ENCODE results near the gene GMPPA.
A peak's percentile ranks its signal among the peaks of the same experiment; 100 is the strongest.

The GMPPA gene

DNA sequence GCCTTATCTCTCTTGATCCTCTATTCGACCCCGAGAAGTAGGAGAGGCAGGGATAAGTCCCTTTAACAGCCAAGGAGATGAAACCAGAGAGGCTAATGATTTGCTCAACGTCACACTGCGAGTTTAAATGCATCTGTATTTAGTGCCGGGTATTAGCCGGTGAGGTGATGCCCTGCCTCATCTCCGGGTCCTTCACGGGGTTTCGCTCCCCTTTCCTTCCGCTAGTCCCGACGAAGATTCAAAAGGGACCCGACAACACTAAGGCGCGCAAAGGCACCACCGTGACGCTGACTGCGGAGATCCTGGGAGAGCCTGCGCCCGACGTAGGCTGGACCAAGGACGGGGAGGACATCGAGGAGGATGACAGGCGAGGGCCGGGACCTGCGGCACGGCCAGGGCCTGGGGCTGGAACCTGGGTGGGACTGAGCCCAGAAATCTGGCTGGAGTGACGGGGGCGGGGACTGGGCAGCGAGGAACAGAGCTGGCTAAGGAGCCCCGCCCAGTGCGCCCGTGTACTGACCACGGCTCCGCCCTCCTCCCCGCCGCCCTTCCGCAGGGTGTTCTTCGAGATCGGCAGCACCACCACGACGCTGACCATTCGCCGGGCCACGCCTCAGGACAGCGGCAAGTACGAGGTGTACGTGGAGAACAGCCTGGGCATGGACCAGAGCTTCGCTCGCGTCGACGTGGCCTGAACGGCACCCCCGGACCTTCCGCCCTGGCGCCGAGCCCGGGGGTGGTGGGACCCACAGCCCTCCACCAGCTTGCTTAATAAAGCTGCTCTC is 1.0 kb upstream of the GMPPA start:
- peak; percentile 23 for DNase-seq (ENCODE audit: low read depth)
- TF ChIP-seq, protein P1, sequence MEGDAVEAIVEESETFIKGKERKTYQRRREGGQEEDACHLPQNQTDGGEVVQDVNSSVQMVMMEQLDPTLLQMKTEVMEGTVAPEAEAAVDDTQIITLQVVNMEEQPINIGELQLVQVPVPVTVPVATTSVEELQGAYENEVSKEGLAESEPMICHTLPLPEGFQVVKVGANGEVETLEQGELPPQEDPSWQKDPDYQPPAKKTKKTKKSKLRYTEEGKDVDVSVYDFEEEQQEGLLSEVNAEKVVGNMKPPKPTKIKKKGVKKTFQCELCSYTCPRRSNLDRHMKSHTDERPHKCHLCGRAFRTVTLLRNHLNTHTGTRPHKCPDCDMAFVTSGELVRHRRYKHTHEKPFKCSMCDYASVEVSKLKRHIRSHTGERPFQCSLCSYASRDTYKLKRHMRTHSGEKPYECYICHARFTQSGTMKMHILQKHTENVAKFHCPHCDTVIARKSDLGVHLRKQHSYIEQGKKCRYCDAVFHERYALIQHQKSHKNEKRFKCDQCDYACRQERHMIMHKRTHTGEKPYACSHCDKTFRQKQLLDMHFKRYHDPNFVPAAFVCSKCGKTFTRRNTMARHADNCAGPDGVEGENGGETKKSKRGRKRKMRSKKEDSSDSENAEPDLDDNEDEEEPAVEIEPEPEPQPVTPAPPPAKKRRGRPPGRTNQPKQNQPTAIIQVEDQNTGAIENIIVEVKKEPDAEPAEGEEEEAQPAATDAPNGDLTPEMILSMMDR (IDR thresholded peaks at IDR 0.05; ENCODE audit: control insufficient read depth, extremely low read depth, insufficient read depth): no peak
- H3K4me3 ChIP-seq (ENCODE audit: low read depth, low read length): peak overlapping the region; percentile 94

DNA sequence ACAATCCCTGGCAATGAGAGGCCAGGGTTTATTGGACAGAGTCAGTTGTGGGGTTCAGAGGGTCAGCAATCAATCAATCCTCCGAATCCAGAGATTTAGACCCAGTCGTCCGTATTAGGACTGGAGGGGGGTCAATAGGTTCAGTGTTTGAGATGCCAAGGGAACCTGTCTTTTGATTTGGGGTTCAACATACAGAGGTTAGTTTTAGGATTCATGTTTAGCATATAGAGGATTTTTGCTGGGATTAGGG is 292 bp downstream of the GMPPA start:
- TF ChIP-seq, protein P1 (IDR thresholded peaks at IDR 0.05; ENCODE audit: control insufficient read depth, extremely low read depth, insufficient read depth): no peak
- H3K4me3 ChIP-seq (ENCODE audit: low read depth, low read length): peak overlapping the region; percentile 94
- DNase-seq (ENCODE audit: low read depth): no peak

DNA sequence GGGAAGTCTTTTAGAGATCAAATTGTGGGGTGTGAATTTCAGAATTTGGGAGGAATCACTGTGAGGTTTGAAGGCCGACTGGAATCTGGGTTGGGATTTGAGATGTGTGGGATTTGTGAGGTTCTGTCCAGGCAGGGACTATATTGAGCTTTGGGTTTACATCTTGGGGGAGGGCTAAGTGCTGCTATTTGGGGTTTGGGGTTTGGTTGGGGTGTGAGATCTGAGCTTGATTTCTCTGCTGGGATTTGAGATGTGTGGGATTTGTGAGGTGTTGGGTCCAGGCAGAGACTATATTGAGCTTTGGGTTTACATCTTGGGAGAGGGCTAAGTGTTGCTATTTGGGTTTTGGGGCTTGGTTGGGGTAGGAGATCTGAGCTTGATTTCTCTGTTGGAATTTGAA is 864 bp downstream of the GMPPA start:
- no peak for DNase-seq (ENCODE audit: low read depth)
- TF ChIP-seq, protein P1 (IDR thresholded peaks at IDR 0.05; ENCODE audit: control insufficient read depth, extremely low read depth, insufficient read depth): no peak
- peak overlapping the region; percentile 94 for H3K4me3 ChIP-seq (ENCODE audit: low read depth, low read length)

DNA sequence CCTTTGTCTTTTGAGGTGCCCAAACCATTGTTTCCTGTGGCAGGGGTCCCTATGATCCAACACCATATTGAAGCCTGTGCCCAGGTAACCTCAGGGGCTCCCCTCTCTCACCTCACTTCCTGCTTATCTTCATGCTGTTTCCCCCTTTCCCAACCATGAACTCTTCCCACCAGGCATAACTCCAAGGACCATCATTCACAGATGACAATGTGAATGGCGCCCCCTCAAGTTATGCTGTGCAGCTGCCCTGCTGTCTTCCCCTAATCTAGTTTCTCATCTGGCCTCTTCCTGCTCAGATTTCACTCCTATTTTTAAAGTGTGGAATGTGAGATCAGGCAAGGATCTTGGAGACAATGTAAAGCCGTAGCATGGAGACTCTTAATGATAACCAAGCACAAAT is 1.4 kb downstream of the GMPPA start:
- no peak overlapping the region for H3K4me3 ChIP-seq (ENCODE audit: low read depth, low read length)
- TF ChIP-seq, protein P1 (IDR thresholded peaks at IDR 0.05; ENCODE audit: control insufficient read depth, extremely low read depth, insufficient read depth): no peak
- DNase-seq (ENCODE audit: low read depth): no peak

DNA sequence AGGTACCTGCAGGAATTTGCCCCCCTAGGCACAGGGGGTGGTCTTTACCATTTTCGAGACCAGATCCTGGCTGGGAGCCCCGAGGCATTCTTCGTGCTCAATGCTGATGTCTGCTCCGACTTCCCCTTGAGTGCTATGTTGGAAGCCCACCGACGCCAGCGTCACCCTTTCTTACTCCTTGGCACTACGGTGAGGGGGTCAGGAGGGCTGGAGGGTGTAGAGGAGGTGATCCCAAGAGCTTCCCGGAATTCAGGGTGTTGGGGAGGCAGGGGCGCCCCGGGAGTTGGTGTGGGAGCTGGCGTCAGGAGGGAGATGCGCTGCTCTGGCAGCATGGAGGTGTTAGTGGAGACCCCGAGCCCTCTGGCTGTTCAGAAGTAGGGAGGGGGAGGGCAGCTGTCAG is 3.2 kb downstream of the GMPPA start:
- DNase-seq (ENCODE audit: low read depth): no peak
- H3K4me3 ChIP-seq (ENCODE audit: low read depth, low read length): no peak overlapping the region
- TF ChIP-seq, protein P1 (IDR thresholded peaks at IDR 0.05; ENCODE audit: control insufficient read depth, extremely low read depth, insufficient read depth): no peak

DNA sequence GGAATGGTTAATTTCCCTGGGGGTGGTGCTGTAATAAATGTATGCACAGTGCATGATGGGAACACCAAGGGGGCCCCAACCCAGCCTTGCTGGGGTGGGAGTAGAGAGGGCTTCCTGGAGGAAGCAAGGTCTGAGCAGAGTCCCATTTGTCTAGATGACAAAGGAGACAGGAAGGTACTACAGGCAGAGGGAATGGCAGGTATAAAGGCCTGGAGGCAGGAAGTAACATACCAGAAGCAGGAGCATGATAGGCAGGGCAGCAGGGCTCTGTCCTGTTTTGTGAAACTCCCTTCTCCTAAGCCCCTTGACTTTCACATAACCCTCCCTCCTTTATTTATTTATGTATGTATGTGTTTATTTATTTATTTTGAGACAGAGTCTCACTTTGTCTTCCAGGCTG is 3.9 kb downstream of the GMPPA start:
- TF ChIP-seq, protein P1 (IDR thresholded peaks at IDR 0.05; ENCODE audit: control insufficient read depth, extremely low read depth, insufficient read depth): no peak
- DNase-seq (ENCODE audit: low read depth): no peak
- H3K4me3 ChIP-seq (ENCODE audit: low read depth, low read length): no peak overlapping the region

DNA sequence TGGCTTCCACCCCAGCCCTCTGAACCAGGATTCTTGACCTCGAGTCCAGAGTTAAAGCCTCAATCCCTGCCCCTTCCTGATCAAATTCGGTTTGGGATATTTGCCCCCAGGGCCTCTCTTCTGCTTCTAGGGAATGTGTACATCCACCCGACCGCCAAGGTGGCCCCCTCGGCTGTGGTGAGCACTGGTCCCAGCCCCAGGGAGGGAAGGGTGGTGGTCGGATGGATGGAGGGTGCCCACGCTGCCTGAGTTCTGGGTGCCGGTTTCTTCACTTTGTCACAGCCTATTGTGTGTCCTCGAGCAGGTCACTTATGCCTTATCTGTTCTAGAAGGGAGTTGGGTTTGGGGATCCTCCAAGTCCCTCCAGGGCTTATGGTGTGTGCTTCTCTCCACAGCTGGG is 6.9 kb downstream of the GMPPA start:
- no peak overlapping the region for H3K4me3 ChIP-seq (ENCODE audit: low read depth, low read length)
- TF ChIP-seq, protein P1 (IDR thresholded peaks at IDR 0.05; ENCODE audit: control insufficient read depth, extremely low read depth, insufficient read depth): no peak

More for the DNA sequence above, 6.9 kb downstream of the GMPPA start:
- DNase-seq (ENCODE audit: low read depth): no peak

Measured in LNCaP clone FGC (cell line).